ENCODE data around the gene FCHSD2. TPM values are rescaled to one million over a fixed set of nuclear protein-coding genes. Genes with fewer than 3 reads are reported as not detected.

FCHSD2 gene
- total and polyA plus RNA-seq, 2 of the 13 experiments (the other 11 are each of a cell fraction or from before 2014, with no cell fraction given), result 20.5 to 24.8 TPM

- ChIA-PET CTCF (ENCODE audit: low intra/inter-chr PET ratio, low total read pairs) (no interaction called here), POLR2A (no interaction called here)
- Histone ChIP-seq H2AFZ (ENCODE audit: low read length) (no peak overlapping the region), H3K27ac (ENCODE audit: extremely low read length, insufficient read depth, low read length) (no peak overlapping the region), H3K4me1 (ENCODE audit: insufficient read depth, low read length) (no peaks in the 10 kb centered on the region), H3K4me2 (ENCODE audit: low read depth, low read length) (no peak overlapping the region), H3K9me3 (ENCODE audit: low read length) (no peaks in the 10 kb centered on the region), H3K4me3 (replicated peaks in 1 of 3; ENCODE audit: insufficient read depth in 1 of 3, low read depth in 2 of 3, low read length in 3 of 3) (no peak overlapping the region), H3K27me3 (ENCODE audit: control insufficient read depth in 1 of 2, insufficient read depth in 2 of 2, low read length in 2 of 2) (no peaks in the 10 kb centered on the region), H4K20me1 (ENCODE audit: insufficient read depth, low read length) (no peaks in the 10 kb centered on the region), H3K79me2 (ENCODE audit: insufficient read depth, low read length) (no peaks in the 10 kb centered on the region), H3K36me3 (replicated peaks in 1 of 2; ENCODE audit: control insufficient read depth in 1 of 2, insufficient read depth in 2 of 2, low read length in 2 of 2) (peaks cover 5 to 15% of the 10 kb centered on the region in 2 experiments), H3K9ac (ENCODE audit: insufficient read depth, low read depth, low read length) (no peak overlapping the region)
- BruUV-seq (replicated peaks), result no TSS peak
- TF ChIP-seq BRF2 (CRISPR knock-in tag; IDR thresholded peaks at IDR 0.05) (no peak), ELK4 (CRISPR knock-in tag; IDR thresholded peaks at IDR 0.05; ENCODE audit: borderline replicate concordance) (no peak)
- peak; percentile 50 for ATAC-seq
- in situ Hi-C loops (cut with HindIII; ENCODE audit: extremely low pct_ligation_motif_present, low pct_unique_long_range_greater_than_20kb) (no loop called here), intact Hi-C loops (cut with micrococcal nuclease; ENCODE audit: unreplicated experiment) (no loop called here)
- WGBS (ENCODE audit: low lambda C conversion rate), result 100% methylated on average over 1 of the region's 1 CpG
- no peak for FAIRE-seq
- DNase-seq (ENCODE audit: low spot score), result no peak
Measured at GRCh38 chr11:72926076-72926475, 216.0 kb downstream of the FCHSD2 start.

- Histone ChIP-seq H3K4me3 (replicated peaks in 1 of 3; ENCODE audit: insufficient read depth in 1 of 3, low read depth in 2 of 3, low read length in 3 of 3) (no peak overlapping the region), H3K27ac (ENCODE audit: extremely low read length, insufficient read depth, low read length) (no peak overlapping the region), H3K4me2 (ENCODE audit: low read depth, low read length) (no peak overlapping the region), H3K4me1 (ENCODE audit: insufficient read depth, low read length) (no peaks in the 10 kb centered on the region), H2AFZ (ENCODE audit: low read length) (no peak overlapping the region), H3K9me3 (ENCODE audit: low read length) (no peaks in the 10 kb centered on the region), H3K9ac (ENCODE audit: insufficient read depth, low read depth, low read length) (no peak overlapping the region), H3K79me2 (ENCODE audit: insufficient read depth, low read length) (no peaks in the 10 kb centered on the region), H3K27me3 (ENCODE audit: control insufficient read depth in 1 of 2, insufficient read depth in 2 of 2, low read length in 2 of 2) (no peaks in the 10 kb centered on the region), H3K36me3 (replicated peaks in 1 of 2; ENCODE audit: control insufficient read depth in 1 of 2, insufficient read depth in 2 of 2, low read length in 2 of 2) (peaks cover 5 to 19% of the 10 kb centered on the region in 2 experiments), H4K20me1 (ENCODE audit: insufficient read depth, low read length) (no peaks in the 10 kb centered on the region)
- WGBS (ENCODE audit: low lambda C conversion rate), result 93% methylated on average over 4 of the region's 9 CpGs
- intact Hi-C loops (cut with micrococcal nuclease; ENCODE audit: unreplicated experiment), result loop anchor here (2.0 kb wide), 1 partner anchor 251 kb away; no protein-coding TSS in a partner anchor
- DNase-seq (ENCODE audit: low spot score) (no peak), FAIRE-seq (no peak), ATAC-seq (peak; percentile 34)
- no TSS peak for BruUV-seq (replicated peaks)
- POLR2A ChIA-PET, result no interaction called here
- in situ Hi-C loops (cut with HindIII; ENCODE audit: extremely low pct_ligation_motif_present, low pct_unique_long_range_greater_than_20kb), result no loop called here
- CTCF ChIA-PET (ENCODE audit: low intra/inter-chr PET ratio, low total read pairs), result no interaction called here
- peak; percentile 42 for TF ChIP-seq AGO2 (optimal IDR thresholded peaks at IDR 0.05; ENCODE audit: low read depth, low read length)
- no peak for TF ChIP-seq E2F2 (CRISPR knock-in tag; IDR thresholded peaks at IDR 0.05; ENCODE audit: borderline replicate concordance)
- TF ChIP-seq RBM22 (optimal IDR thresholded peaks at IDR 0.05; ENCODE audit: low read length), result peak; percentile 54
Measured at GRCh38 chr11:72925656-72926055, 216.5 kb downstream of the FCHSD2 start.
